ENCODE results near the gene LHPP.

LHPP gene

DNA sequence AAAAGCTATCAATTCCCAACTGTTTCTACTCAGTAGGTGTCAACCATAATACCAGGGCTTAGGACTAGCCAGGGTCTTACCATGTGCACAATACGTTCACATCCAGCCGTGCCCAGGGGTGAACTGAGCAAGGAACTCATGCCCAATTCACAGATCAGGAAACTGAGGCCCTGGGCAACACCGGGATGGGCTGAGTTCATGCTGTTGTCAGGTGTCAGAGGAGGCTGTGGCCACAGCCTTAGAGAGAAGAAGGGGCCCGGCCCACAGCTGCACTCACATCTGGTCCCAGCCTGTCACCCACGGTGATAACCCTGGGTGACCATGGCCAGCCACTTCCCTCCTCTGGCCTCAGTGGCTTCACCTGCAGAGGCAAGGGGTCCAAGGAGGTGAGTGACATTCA, 190.6 kb downstream of the LHPP start:
- Histone ChIP-seq H3K4me1 (ENCODE audit: control insufficient read depth, insufficient read depth, low read depth, low read length) (peaks cover 33% of the 10 kb centered on the region), H4K91ac (ENCODE audit: low read length) (no peak overlapping the region), H3K4ac (ENCODE audit: low read depth in 1 of 2, low read length in 2 of 2) (no peak overlapping the region), H4K8ac (ENCODE audit: low read length) (no peak overlapping the region), H3K9ac (ENCODE audit: low read length) (no peak overlapping the region), H3K4me2 (ENCODE audit: low read length, poor library complexity, severe bottlenecking) (no peak overlapping the region), H3K14ac (ENCODE audit: low read length in 2 of 2) (no peak overlapping the region), H3K23ac (ENCODE audit: low read length in 2 of 2) (no peak overlapping the region), H3K27ac (ENCODE audit: low read length, poor library complexity, severe bottlenecking) (no peak overlapping the region), H2AK5ac (ENCODE audit: low read length, severe bottlenecking) (no peak overlapping the region), H2AFZ (ENCODE audit: low read depth, low read length) (no peak overlapping the region), H3K18ac (ENCODE audit: low read depth in 1 of 2, low read length in 2 of 2) (no peak overlapping the region), H3K9me3 (ENCODE audit: control insufficient read depth, low read length) (no peaks in the 10 kb centered on the region), H2BK15ac (ENCODE audit: low read depth, poor library complexity, severe bottlenecking) (no peak overlapping the region), H3K27me3 (ENCODE audit: control insufficient read depth in 1 of 2, insufficient read depth in 1 of 2, low read length in 2 of 2) (no peaks in the 10 kb centered on the region), H2BK12ac (ENCODE audit: low read length in 2 of 2) (no peak overlapping the region), H3K36me3 (ENCODE audit: control insufficient read depth in 1 of 2, insufficient read depth in 2 of 2, low read depth in 1 of 2, low read length in 2 of 2) (peaks cover 4 to 24% of the 10 kb centered on the region in 2 experiments), H2BK5ac (ENCODE audit: low read depth, low read length, poor library complexity, severe bottlenecking) (no peak overlapping the region), H3K4me3 (ENCODE audit: insufficient read depth in 1 of 2, low read depth in 1 of 2, low read length in 2 of 2) (no peak overlapping the region), H2BK120ac (ENCODE audit: low read depth, low read length) (no peak overlapping the region), H3K79me1 (replicated peaks; ENCODE audit: low read length, poor library complexity, severe bottlenecking) (peaks cover 50% of the 10 kb centered on the region)
- 92% methylated on average over 5 of the region's 5 CpGs for WGBS
- no peak for DNase-seq

DNA sequence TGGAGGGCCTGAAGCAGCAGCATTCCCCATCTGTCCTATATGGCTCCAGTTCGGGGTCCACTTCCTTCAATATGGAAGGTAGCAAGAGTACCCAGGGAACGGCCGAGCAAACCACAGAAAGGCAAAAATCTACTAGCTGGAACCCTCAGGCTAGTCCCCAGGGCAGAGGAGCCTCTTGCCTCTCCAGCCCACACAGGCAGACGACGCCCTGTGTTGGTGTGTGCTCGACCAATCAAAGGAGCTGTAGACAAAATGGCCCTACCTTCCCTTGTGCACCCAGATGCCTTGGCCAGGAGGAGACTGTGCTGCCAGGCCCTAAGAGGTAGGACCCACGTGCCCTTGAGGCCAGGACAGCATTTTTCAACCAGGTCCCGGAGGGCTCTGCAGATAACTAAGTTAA, 191.1 kb downstream of the LHPP start:
- WGBS: 97% methylated on average over 8 of the region's 8 CpGs
- H3K4me1 ChIP-seq (ENCODE audit: control insufficient read depth, insufficient read depth, low read depth, low read length): peaks cover 29% of the 10 kb centered on the region
- peak overlapping the region in 1 of 2 experiments; percentile 41 for H3K14ac ChIP-seq (ENCODE audit: low read length in 2 of 2)
- no peak overlapping the region for H2BK15ac ChIP-seq (ENCODE audit: low read depth, poor library complexity, severe bottlenecking)
- no peak overlapping the region for H3K27ac ChIP-seq (ENCODE audit: low read length, poor library complexity, severe bottlenecking)
- H3K4ac ChIP-seq (ENCODE audit: low read depth in 1 of 2, low read length in 2 of 2): peak overlapping the region in 1 of 2 experiments; percentile 36
- no peak overlapping the region for H2AFZ ChIP-seq (ENCODE audit: low read depth, low read length)
- H2BK120ac ChIP-seq (ENCODE audit: low read depth, low read length): no peak overlapping the region
- H4K91ac ChIP-seq (ENCODE audit: low read length): no peak overlapping the region
- peaks cover 4 to 24% of the 10 kb centered on the region in 2 experiments for H3K36me3 ChIP-seq (ENCODE audit: control insufficient read depth in 1 of 2, insufficient read depth in 2 of 2, low read depth in 1 of 2, low read length in 2 of 2)
- no peak overlapping the region for H3K4me2 ChIP-seq (ENCODE audit: low read length, poor library complexity, severe bottlenecking)
- no peak overlapping the region for H3K4me3 ChIP-seq (ENCODE audit: insufficient read depth in 1 of 2, low read depth in 1 of 2, low read length in 2 of 2)
- H3K79me1 ChIP-seq (replicated peaks; ENCODE audit: low read length, poor library complexity, severe bottlenecking): peaks cover 45% of the 10 kb centered on the region
- H3K27me3 ChIP-seq (ENCODE audit: control insufficient read depth in 1 of 2, insufficient read depth in 1 of 2, low read length in 2 of 2): no peaks in the 10 kb centered on the region
- H3K23ac ChIP-seq (ENCODE audit: low read length in 2 of 2): no peak overlapping the region
- no peak overlapping the region for H3K9ac ChIP-seq (ENCODE audit: low read length)
- H3K18ac ChIP-seq (ENCODE audit: low read depth in 1 of 2, low read length in 2 of 2): no peak overlapping the region
- no peaks in the 10 kb centered on the region for H3K9me3 ChIP-seq (ENCODE audit: control insufficient read depth, low read length)
- peak overlapping the region; percentile 42 for H4K8ac ChIP-seq (ENCODE audit: low read length)
- no peak overlapping the region for H2BK5ac ChIP-seq (ENCODE audit: low read depth, low read length, poor library complexity, severe bottlenecking)
- no peak for DNase-seq
- no peak overlapping the region for H2AK5ac ChIP-seq (ENCODE audit: low read length, severe bottlenecking)
- H2BK12ac ChIP-seq (ENCODE audit: low read length in 2 of 2): no peak overlapping the region

DNA sequence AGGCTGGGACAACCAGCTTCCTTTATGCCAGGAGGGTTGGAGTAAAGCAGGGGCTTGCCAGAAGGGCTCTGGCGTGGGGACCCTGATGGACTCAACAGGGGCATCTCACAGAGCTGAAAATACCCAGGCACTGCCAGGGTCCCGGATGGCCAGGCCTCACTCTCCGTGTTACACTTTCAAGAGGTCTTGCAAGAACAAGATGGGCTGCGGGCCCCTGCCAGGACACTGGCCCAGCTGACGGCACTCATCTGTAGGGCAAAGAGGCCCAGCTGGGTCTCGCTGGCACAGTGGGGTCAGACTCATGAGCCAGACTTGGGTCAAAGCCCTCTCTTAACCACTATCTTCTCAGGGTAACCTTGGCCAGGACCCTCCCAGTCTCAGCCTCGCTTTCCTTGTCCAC, 191.7 kb downstream of the LHPP start:
- Histone ChIP-seq H3K18ac (ENCODE audit: low read depth in 1 of 2, low read length in 2 of 2) (no peak overlapping the region), H3K27me3 (ENCODE audit: control insufficient read depth in 1 of 2, insufficient read depth in 1 of 2, low read length in 2 of 2) (no peaks in the 10 kb centered on the region), H3K23ac (ENCODE audit: low read length in 2 of 2) (no peak overlapping the region), H4K8ac (ENCODE audit: low read length) (no peak overlapping the region), H2BK12ac (ENCODE audit: low read length in 2 of 2) (no peak overlapping the region), H3K4me1 (ENCODE audit: control insufficient read depth, insufficient read depth, low read depth, low read length) (peaks cover 23% of the 10 kb centered on the region), H2BK5ac (ENCODE audit: low read depth, low read length, poor library complexity, severe bottlenecking) (no peak overlapping the region), H3K36me3 (ENCODE audit: control insufficient read depth in 1 of 2, insufficient read depth in 2 of 2, low read depth in 1 of 2, low read length in 2 of 2) (peaks cover 4 to 24% of the 10 kb centered on the region in 2 experiments), H2AFZ (ENCODE audit: low read depth, low read length) (no peak overlapping the region), H3K9ac (ENCODE audit: low read length) (no peak overlapping the region), H3K27ac (ENCODE audit: low read length, poor library complexity, severe bottlenecking) (no peak overlapping the region), H2BK120ac (ENCODE audit: low read depth, low read length) (no peak overlapping the region), H2AK5ac (ENCODE audit: low read length, severe bottlenecking) (no peak overlapping the region), H2BK15ac (ENCODE audit: low read depth, poor library complexity, severe bottlenecking) (no peak overlapping the region), H3K14ac (ENCODE audit: low read length in 2 of 2) (no peak overlapping the region), H4K91ac (ENCODE audit: low read length) (no peak overlapping the region), H3K4ac (ENCODE audit: low read depth in 1 of 2, low read length in 2 of 2) (no peak overlapping the region), H3K4me2 (ENCODE audit: low read length, poor library complexity, severe bottlenecking) (no peak overlapping the region), H3K79me1 (replicated peaks; ENCODE audit: low read length, poor library complexity, severe bottlenecking) (peaks cover 46% of the 10 kb centered on the region), H3K9me3 (ENCODE audit: control insufficient read depth, low read length) (no peaks in the 10 kb centered on the region), H3K4me3 (ENCODE audit: insufficient read depth in 1 of 2, low read depth in 1 of 2, low read length in 2 of 2) (no peak overlapping the region)
- DNase-seq: no peak
- WGBS: 85% methylated on average over 7 of the region's 7 CpGs

DNA sequence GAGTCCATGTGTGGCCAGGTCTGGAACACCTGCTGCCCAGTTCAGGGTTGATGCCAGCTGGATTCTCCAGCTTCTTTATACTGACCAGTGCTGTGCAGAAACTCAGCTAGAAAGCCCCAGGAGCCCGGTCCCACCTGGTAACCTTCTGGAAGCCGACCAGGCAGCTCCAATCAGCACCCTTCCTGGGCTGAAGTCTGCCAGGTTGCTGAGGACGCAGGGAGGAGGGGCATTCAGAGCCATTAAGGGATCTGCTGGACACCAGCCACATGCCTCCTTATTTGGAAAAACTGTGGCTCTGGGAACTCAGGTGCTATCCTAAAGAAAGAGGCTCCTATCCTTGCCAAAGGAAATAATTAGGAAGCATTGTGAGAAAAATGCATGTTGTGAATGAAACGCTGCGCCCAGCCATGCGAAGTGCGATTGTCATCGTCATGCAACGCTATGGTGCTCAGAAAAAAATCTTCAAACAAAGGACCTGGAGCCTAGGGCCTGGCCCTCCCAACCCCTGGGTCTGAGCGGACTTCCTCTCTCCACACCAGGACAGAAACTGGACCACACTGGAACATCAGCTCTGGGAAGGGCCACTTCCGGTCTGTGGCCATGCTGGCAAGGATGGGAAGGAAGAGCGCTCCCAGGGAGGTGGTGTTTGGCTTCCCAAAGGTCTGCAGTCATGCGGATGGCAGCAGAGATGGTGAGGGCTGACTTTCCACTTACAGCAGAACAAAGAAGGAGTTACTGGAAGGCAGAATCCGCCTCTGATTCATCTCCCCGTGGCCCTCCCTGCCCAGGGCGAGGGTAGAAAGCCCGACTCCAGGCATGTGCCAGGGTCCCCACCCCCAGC, 192.4 kb downstream of the LHPP start:
- H3K27ac ChIP-seq (ENCODE audit: low read length, poor library complexity, severe bottlenecking): no peak overlapping the region
- no peak overlapping the region for H3K4ac ChIP-seq (ENCODE audit: low read depth in 1 of 2, low read length in 2 of 2)
- no peak overlapping the region for H3K9ac ChIP-seq (ENCODE audit: low read length)
- WGBS: 96% methylated on average over 14 of the region's 17 CpGs
- no peak overlapping the region for H4K8ac ChIP-seq (ENCODE audit: low read length)
- H3K4me3 ChIP-seq (ENCODE audit: insufficient read depth in 1 of 2, low read depth in 1 of 2, low read length in 2 of 2): no peak overlapping the region
- DNase-seq: no peak
- H3K27me3 ChIP-seq (ENCODE audit: control insufficient read depth in 1 of 2, insufficient read depth in 1 of 2, low read length in 2 of 2): no peaks in the 10 kb centered on the region
- H3K23ac ChIP-seq (ENCODE audit: low read length in 2 of 2): no peak overlapping the region
- peaks cover 4 to 24% of the 10 kb centered on the region in 2 experiments for H3K36me3 ChIP-seq (ENCODE audit: control insufficient read depth in 1 of 2, insufficient read depth in 2 of 2, low read depth in 1 of 2, low read length in 2 of 2)
- no peaks in the 10 kb centered on the region for H3K9me3 ChIP-seq (ENCODE audit: control insufficient read depth, low read length)
- H2BK12ac ChIP-seq (ENCODE audit: low read length in 2 of 2): no peak overlapping the region
- H3K4me1 ChIP-seq (ENCODE audit: control insufficient read depth, insufficient read depth, low read depth, low read length): peaks cover 16% of the 10 kb centered on the region
- H2AK5ac ChIP-seq (ENCODE audit: low read length, severe bottlenecking): no peak overlapping the region
- H3K14ac ChIP-seq (ENCODE audit: low read length in 2 of 2): no peak overlapping the region
- no peak overlapping the region for H2BK5ac ChIP-seq (ENCODE audit: low read depth, low read length, poor library complexity, severe bottlenecking)
- H3K79me1 ChIP-seq (replicated peaks; ENCODE audit: low read length, poor library complexity, severe bottlenecking): peaks cover 48% of the 10 kb centered on the region
- H3K4me2 ChIP-seq (ENCODE audit: low read length, poor library complexity, severe bottlenecking): no peak overlapping the region
- H2AFZ ChIP-seq (ENCODE audit: low read depth, low read length): no peak overlapping the region
- H2BK15ac ChIP-seq (ENCODE audit: low read depth, poor library complexity, severe bottlenecking): no peak overlapping the region
- H3K18ac ChIP-seq (ENCODE audit: low read depth in 1 of 2, low read length in 2 of 2): no peak overlapping the region
- no peak overlapping the region for H4K91ac ChIP-seq (ENCODE audit: low read length)
- no peak overlapping the region for H2BK120ac ChIP-seq (ENCODE audit: low read depth, low read length)
